ENCODE results near the gene ODF4.

ODF4 gene

GRCh38 chr17:8339540-8339939, at the start of gene ODF4:
ODF4 (plus strand) TSS chr17:8339840; CDS start chr17:8340052, 212 bp downstream.
- no peaks in the 10 kb centered on the region for H3K9me2 ChIP-seq (replicated peaks; ENCODE audit: control insufficient read depth, low read length)
- no peaks in the 10 kb centered on the region for H4K20me1 ChIP-seq (ENCODE audit: control insufficient read depth, insufficient read depth, low read depth, low read length)
- no peaks in the 10 kb centered on the region for H3F3A ChIP-seq (ENCODE audit: control insufficient read depth, insufficient read depth)
- peaks cover 7% of the 10 kb centered on the region; the same call in 1 of the 2 replicates for H3K27me3 ChIP-seq (ENCODE audit: control insufficient read depth, low read length)
- no peaks in the 10 kb centered on the region for H3K9me3 ChIP-seq (ENCODE audit: control insufficient read depth, insufficient read depth, low read length)
- no peaks in the 10 kb centered on the region for H3K36me3 ChIP-seq (ENCODE audit: control insufficient read depth, low read length)
- no peaks in the 10 kb centered on the region for H3K79me2 ChIP-seq (ENCODE audit: control insufficient read depth, low read length)
- no peaks in the 10 kb centered on the region for H3K4me1 ChIP-seq (ENCODE audit: control insufficient read depth, low read length)
- TF ChIP-seq CTCF (IDR thresholded peaks at IDR 0.05; ENCODE audit: low read depth, low read length, poor library complexity, severe bottlenecking): no peak
- TF ChIP-seq EZH2phosphoT487 (IDR thresholded peaks at IDR 0.05; ENCODE audit: borderline replicate concordance, low read length): no peak
- H3K27ac ChIP-seq (ENCODE audit: low read depth, low read length): no peak within 1 kb of the TSS
- no peak within 1 kb of the TSS for H3K4me3 ChIP-seq (ENCODE audit: low read length)
- no peak within 1 kb of the TSS for H3K4me2 ChIP-seq (ENCODE audit: low read length)

- Histone ChIP-seq H3K27ac (ENCODE audit: low read depth, low read length) (no peak overlapping the region), H3K9me3 (ENCODE audit: control insufficient read depth, insufficient read depth, low read length) (no peaks in the 10 kb centered on the region), H3F3A (ENCODE audit: control insufficient read depth, insufficient read depth) (peaks cover 10% of the 10 kb centered on the region), H4K20me1 (ENCODE audit: control insufficient read depth, insufficient read depth, low read depth, low read length) (no peaks in the 10 kb centered on the region), H3K9me2 (replicated peaks; ENCODE audit: control insufficient read depth, low read length) (no peaks in the 10 kb centered on the region), H3K4me1 (ENCODE audit: control insufficient read depth, low read length) (peaks cover 55% of the 10 kb centered on the region), H3K4me2 (ENCODE audit: low read length) (peak overlapping the region; percentile 87), H3K4me3 (ENCODE audit: low read length) (peak overlapping the region; percentile 90), H3K27me3 (ENCODE audit: control insufficient read depth, low read length) (no peaks in the 10 kb centered on the region), H3K79me2 (ENCODE audit: control insufficient read depth, low read length) (peaks cover 18% of the 10 kb centered on the region), H3K36me3 (ENCODE audit: control insufficient read depth, low read length) (peaks cover 14% of the 10 kb centered on the region)
- TF ChIP-seq EZH2phosphoT487 (IDR thresholded peaks at IDR 0.05; ENCODE audit: borderline replicate concordance, low read length): no peak
- TF ChIP-seq CTCF (IDR thresholded peaks at IDR 0.05; ENCODE audit: low read depth, low read length, poor library complexity, severe bottlenecking): no peak
Measured at GRCh38 chr17:8290043-8290442, 49.6 kb upstream of the ODF4 start.

GRCh38 chr17:8292639-8293395, 46.8 kb upstream of the ODF4 start:
- H3K36me3 ChIP-seq (ENCODE audit: control insufficient read depth, low read length): peaks cover 14% of the 10 kb centered on the region
- H3K27me3 ChIP-seq (ENCODE audit: control insufficient read depth, low read length): no peaks in the 10 kb centered on the region
- H4K20me1 ChIP-seq (ENCODE audit: control insufficient read depth, insufficient read depth, low read depth, low read length): no peaks in the 10 kb centered on the region
- TF ChIP-seq EZH2phosphoT487 (IDR thresholded peaks at IDR 0.05; ENCODE audit: borderline replicate concordance, low read length) (no peak), CTCF (IDR thresholded peaks at IDR 0.05; ENCODE audit: low read depth, low read length, poor library complexity, severe bottlenecking) (no peak)
- H3K27ac ChIP-seq (ENCODE audit: low read depth, low read length): peak overlapping the region; percentile 42
- peaks cover 46% of the 10 kb centered on the region for H3K4me1 ChIP-seq (ENCODE audit: control insufficient read depth, low read length)
- H3K9me3 ChIP-seq (ENCODE audit: control insufficient read depth, insufficient read depth, low read length): no peaks in the 10 kb centered on the region
- H3K9me2 ChIP-seq (replicated peaks; ENCODE audit: control insufficient read depth, low read length): no peaks in the 10 kb centered on the region
- H3K4me2 ChIP-seq (ENCODE audit: low read length): peak overlapping the region; percentile 57
- H3K79me2 ChIP-seq (ENCODE audit: control insufficient read depth, low read length): peaks cover 18% of the 10 kb centered on the region
- peak overlapping the region; percentile 33 for H3K4me3 ChIP-seq (ENCODE audit: low read length)
- H3F3A ChIP-seq (ENCODE audit: control insufficient read depth, insufficient read depth): peaks cover 10% of the 10 kb centered on the region
